H1 (cell line): Measurements from ENCODE around the gene PTCH2.
A peak's percentile ranks its signal among the peaks of the same experiment; 100 is the strongest.

Source experiments
- CTCF ChIP-seq, 3 experiments: IDR thresholded peaks; 1 replicate in 2 of 3; 2 replicates in 1 of 3; pipeline versions ENCODE4 v1.5.1 to v1.6.1; 2011; ENCODE audit warnings: low read length in 3 of 3, mild to moderate bottlenecking in 3 of 3, inconsistent platforms in 2 of 3, low read depth in 1 of 3, moderate library complexity in 1 of 3; ENCODE audit not compliant: insufficient read depth in 1 of 3; ENCODE audit errors: control extremely low read depth in 1 of 3
- RFX5 ChIP-seq: IDR thresholded peaks from 2 replicates; pipeline ENCODE4 v1.6.1; 2011; ENCODE audit warnings: low read depth, low read length, improper control_type of control experiment, borderline replicate concordance
- RNF2 ChIP-seq: fragments of 200-900, 300-1000 bp; sonication (generic); IDR thresholded peaks from 2 replicates; pipeline ENCODE4 v1.7.1; 2016; ENCODE audit warnings: borderline replicate concordance, low read depth, mild to moderate bottlenecking, antibody characterized with exemption, low read length; ENCODE audit not compliant: poor library complexity, severe bottlenecking; ENCODE audit errors: missing control alignments
- TAF1 ChIP-seq: IDR thresholded peaks from 2 replicates; pipeline ENCODE4 v1.6.1; 2011; ENCODE audit warnings: mild to moderate bottlenecking, low read depth, low read length

- peak in 1 of 3 experiments; percentile 3; a peak in 1 of 4 replicates for TF ChIP-seq CTCF (IDR thresholded peaks at IDR 0.05; ENCODE audit: control extremely low read depth in 1 of 3, insufficient read depth in 1 of 3, low read depth in 1 of 3, low read length in 3 of 3)
- no peak for TF ChIP-seq RFX5
- no peak for TF ChIP-seq TAF1
- no peak for TF ChIP-seq RNF2
These were observed 12.2 kb downstream of the PTCH2 start for GRCh38 chr1:44830900-44831304.
